ENCODE data around the gene ATP8B4.

Gene ATP8B4

GRCh38 chr15:49888734-49889133, 230.3 kb downstream of the ATP8B4 start:
- DNase-seq = no peak

- no peak for DNase-seq
Observed at GRCh38 chr15:49888323-49888693, 230.7 kb downstream of the ATP8B4 start.

GRCh38 chr15:49887659-49888322, 231.2 kb downstream of the ATP8B4 start:
- no peak for DNase-seq

GRCh38 chr15:49883121-49883520, 235.9 kb downstream of the ATP8B4 start:
- DNase-seq = no peak

GRCh38 chr15:49881866-49882265, 237.2 kb downstream of the ATP8B4 start:
- DNase-seq = no peak

- no peak for DNase-seq
Observed at GRCh38 chr15:49881433-49881832, 237.6 kb downstream of the ATP8B4 start.

GRCh38 chr15:49877873-49878521, 241.0 kb downstream of the ATP8B4 start:
- DNase-seq = no peak

- DNase-seq = no peak
Observed at GRCh38 chr15:49877117-49877872, 241.7 kb downstream of the ATP8B4 start.

GRCh38 chr15:49876401-49877038, 242.5 kb downstream of the ATP8B4 start:
- peak; percentile 13 for DNase-seq

GRCh38 chr15:49875392-49875791, 243.6 kb downstream of the ATP8B4 start:
- no peak for DNase-seq

- DNase-seq = no peak
Observed at GRCh38 chr15:49870472-49870871, 248.6 kb downstream of the ATP8B4 start.

GRCh38 chr15:49868348-49868747, 250.7 kb downstream of the ATP8B4 start:
- DNase-seq = no peak

GRCh38 chr15:49865925-49866757, 252.9 kb downstream of the ATP8B4 start:
- DNase-seq = no peak

- no peak for DNase-seq
Observed at GRCh38 chr15:49864251-49864650, 254.8 kb downstream of the ATP8B4 start.

GRCh38 chr15:49863431-49864224, 255.4 kb downstream of the ATP8B4 start:
- DNase-seq = no peak

- no peak for DNase-seq
Observed at GRCh38 chr15:49860101-49860500, 258.9 kb downstream of the ATP8B4 start.

GRCh38 chr15:49857496-49858475, 261.2 kb downstream of the ATP8B4 start:
- DNase-seq = no peak

- peak; percentile 21 for DNase-seq
Observed at GRCh38 chr15:49855917-49856637, 263.0 kb downstream of the ATP8B4 start.

- DNase-seq = no peak
Observed at GRCh38 chr15:49852756-49853155, 266.3 kb downstream of the ATP8B4 start.

GRCh38 chr15:49848807-49849206, 270.2 kb downstream of the ATP8B4 start:
- no peak for DNase-seq

Measured in hematopoietic multipotent progenitor cell treated with erythropoietin and hydrocortisone succinate and interleukin-3 and kit ligand, for 6 days (in vitro differentiated cells).